ENCODE results near the gene COMMD9. TPM values are rescaled to one million over a fixed set of nuclear protein-coding genes. Genes with fewer than 3 reads are reported as not detected.

The COMMD9 gene
- total RNA-seq, 3 donors from 2014 or later (not counting 1 experiment from before 2014, with no cell fraction given): 64.6 to 79.1 (median 74.0) TPM

GRCh38 chr11:36273110-36273509 is 16.1 kb downstream of the COMMD9 start:
- no peak overlapping the region for H3K4me3 Mint-ChIP-seq
- no peaks in the 10 kb centered on the region for H3K27me3 Mint-ChIP-seq (ENCODE audit: low read depth in 2 of 2)
- ATAC-seq (no peak), DNase-seq (no peak)
- Histone ChIP-seq H3K4me1 (ENCODE audit: control insufficient read depth, insufficient read depth, low read length) (no peaks in the 10 kb centered on the region), H3K4me3 (ENCODE audit: low read length) (no peak overlapping the region), H3K36me3 (ENCODE audit: control insufficient read depth, insufficient read depth, low read length) (peaks cover 53% of the 10 kb centered on the region), H3K9me3 (ENCODE audit: control insufficient read depth, insufficient read depth, low read length) (no peaks in the 10 kb centered on the region), H3K27ac (ENCODE audit: low read length) (no peak overlapping the region), H3K27me3 (ENCODE audit: control insufficient read depth, insufficient read depth, low read length) (no peaks in the 10 kb centered on the region)
- no peaks in the 10 kb centered on the region for H3K4me1 Mint-ChIP-seq
- H3K36me3 Mint-ChIP-seq: peaks cover 21% of the 10 kb centered on the region
- H3K27ac Mint-ChIP-seq: no peak overlapping the region
- whole genome bisulfite sequencing (ENCODE audit: insufficient coverage): 94% methylated on average over 3 of the region's 3 CpGs
- no peaks in the 10 kb centered on the region for H3K9me3 Mint-ChIP-seq
- TF ChIP-seq CTCF (IDR thresholded peaks at IDR 0.05): no peak
- intact Hi-C loops (cut with micrococcal nuclease): no loop called here

GRCh38 chr11:36271794-36272407 is 17.3 kb downstream of the COMMD9 start:
- peaks cover 50% of the 10 kb centered on the region for H3K36me3 ChIP-seq (ENCODE audit: control insufficient read depth, insufficient read depth, low read length)
- intact Hi-C loops (cut with micrococcal nuclease): no loop called here
- no peaks in the 10 kb centered on the region for H3K4me1 ChIP-seq (ENCODE audit: control insufficient read depth, insufficient read depth, low read length)
- DNase-seq (no peak), ATAC-seq (no peak)
- Mint-ChIP-seq H3K27ac (no peak overlapping the region), H3K36me3 (peaks cover 12% of the 10 kb centered on the region), H3K4me3 (no peak overlapping the region), H3K27me3 (ENCODE audit: low read depth in 2 of 2) (no peaks in the 10 kb centered on the region), H3K4me1 (no peaks in the 10 kb centered on the region), H3K9me3 (no peaks in the 10 kb centered on the region)
- no peak overlapping the region for H3K27ac ChIP-seq (ENCODE audit: low read length)
- H3K4me3 ChIP-seq (ENCODE audit: low read length): no peak overlapping the region
- TF ChIP-seq CTCF (IDR thresholded peaks at IDR 0.05): no peak
- WGBS (ENCODE audit: insufficient coverage): 84% methylated on average over 5 of the region's 5 CpGs
- no peaks in the 10 kb centered on the region for H3K9me3 ChIP-seq (ENCODE audit: control insufficient read depth, insufficient read depth, low read length)
- H3K27me3 ChIP-seq (ENCODE audit: control insufficient read depth, insufficient read depth, low read length): no peaks in the 10 kb centered on the region

- Histone ChIP-seq H3K9me3 (ENCODE audit: control insufficient read depth, insufficient read depth, low read length) (no peaks in the 10 kb centered on the region), H3K27me3 (ENCODE audit: control insufficient read depth, insufficient read depth, low read length) (no peaks in the 10 kb centered on the region), H3K4me1 (ENCODE audit: control insufficient read depth, insufficient read depth, low read length) (no peaks in the 10 kb centered on the region), H3K27ac (ENCODE audit: low read length) (no peak overlapping the region), H3K4me3 (ENCODE audit: low read length) (no peak overlapping the region), H3K36me3 (ENCODE audit: control insufficient read depth, insufficient read depth, low read length) (peaks cover 40% of the 10 kb centered on the region)
- H3K27ac Mint-ChIP-seq: no peak overlapping the region
- H3K4me1 Mint-ChIP-seq: no peaks in the 10 kb centered on the region
- WGBS (ENCODE audit: insufficient coverage): 98% methylated on average over 9 of the region's 9 CpGs
- TF ChIP-seq CTCF (IDR thresholded peaks at IDR 0.05): no peak
- DNase-seq: no peak
- H3K36me3 Mint-ChIP-seq: peaks cover 11% of the 10 kb centered on the region
- H3K4me3 Mint-ChIP-seq: no peak overlapping the region
- no peak for ATAC-seq
- intact Hi-C loops (cut with micrococcal nuclease): no loop called here
- H3K27me3 Mint-ChIP-seq (ENCODE audit: low read depth in 2 of 2): no peaks in the 10 kb centered on the region
- H3K9me3 Mint-ChIP-seq: no peaks in the 10 kb centered on the region
These were observed 18.5 kb downstream of the COMMD9 start for GRCh38 chr11:36270701-36271100.
